NCI-H187 (cell line): ENCODE data around the gene PCNX2.

Experiments
- DNase-seq, 2 experiments: peaks; one replicate each; lab custom pipeline; 2025; lab: John Stamatoyannopoulos, UW

PCNX2 gene, protein sequence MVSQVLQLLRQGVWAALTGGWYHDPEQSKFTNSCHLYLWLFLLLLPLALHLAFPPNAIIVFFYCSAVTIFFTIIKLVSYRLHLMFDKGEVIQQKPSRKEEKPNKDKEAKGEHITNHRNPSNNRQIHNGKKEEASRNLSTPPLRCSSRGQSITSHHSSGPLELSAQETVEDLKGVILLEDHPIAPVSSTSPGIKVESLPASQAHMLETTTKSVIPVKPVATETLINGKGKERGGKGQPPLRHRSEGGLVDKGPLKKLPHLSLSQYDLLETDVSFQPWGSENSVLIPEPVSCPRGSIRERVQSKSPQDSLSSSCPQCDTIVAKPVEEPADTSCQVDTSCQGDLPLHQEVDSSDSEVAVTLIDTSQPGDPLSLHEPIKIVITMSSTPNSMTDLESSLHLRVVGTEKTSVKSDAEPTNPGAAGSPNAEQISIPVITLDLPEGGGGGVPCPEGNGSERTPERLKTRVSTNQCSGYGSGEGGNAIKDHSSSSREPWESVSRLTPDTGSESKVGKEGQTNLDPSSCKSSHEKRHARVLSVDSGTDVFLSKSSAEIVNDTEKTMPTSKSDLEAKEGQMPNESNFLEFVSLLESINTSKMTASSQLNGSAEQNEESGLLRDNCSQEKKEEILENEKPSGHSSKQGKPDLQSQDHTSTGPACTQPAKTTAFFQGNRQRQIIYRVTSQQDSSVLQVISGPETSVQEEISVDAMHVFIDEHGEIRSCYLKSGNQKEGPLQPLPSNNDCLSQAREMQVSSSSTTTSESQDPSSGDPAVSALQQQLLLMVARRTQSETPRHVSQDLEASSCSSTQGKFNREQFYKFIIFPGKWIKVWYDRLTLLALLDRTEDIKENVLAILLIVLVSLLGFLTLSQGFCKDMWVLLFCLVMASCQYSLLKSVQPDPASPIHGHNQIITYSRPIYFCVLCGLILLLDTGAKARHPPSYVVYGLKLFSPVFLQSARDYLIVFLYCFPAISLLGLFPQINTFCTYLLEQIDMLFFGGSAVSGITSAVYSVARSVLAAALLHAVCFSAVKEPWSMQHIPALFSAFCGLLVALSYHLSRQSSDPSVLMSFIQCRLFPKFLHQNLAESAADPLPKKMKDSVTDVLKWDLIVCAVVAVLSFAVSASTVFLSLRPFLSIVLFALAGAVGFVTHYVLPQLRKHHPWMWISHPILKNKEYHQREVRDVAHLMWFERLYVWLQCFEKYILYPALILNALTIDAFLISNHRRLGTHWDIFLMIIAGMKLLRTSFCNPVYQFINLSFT (N-terminal part only)

DNA sequence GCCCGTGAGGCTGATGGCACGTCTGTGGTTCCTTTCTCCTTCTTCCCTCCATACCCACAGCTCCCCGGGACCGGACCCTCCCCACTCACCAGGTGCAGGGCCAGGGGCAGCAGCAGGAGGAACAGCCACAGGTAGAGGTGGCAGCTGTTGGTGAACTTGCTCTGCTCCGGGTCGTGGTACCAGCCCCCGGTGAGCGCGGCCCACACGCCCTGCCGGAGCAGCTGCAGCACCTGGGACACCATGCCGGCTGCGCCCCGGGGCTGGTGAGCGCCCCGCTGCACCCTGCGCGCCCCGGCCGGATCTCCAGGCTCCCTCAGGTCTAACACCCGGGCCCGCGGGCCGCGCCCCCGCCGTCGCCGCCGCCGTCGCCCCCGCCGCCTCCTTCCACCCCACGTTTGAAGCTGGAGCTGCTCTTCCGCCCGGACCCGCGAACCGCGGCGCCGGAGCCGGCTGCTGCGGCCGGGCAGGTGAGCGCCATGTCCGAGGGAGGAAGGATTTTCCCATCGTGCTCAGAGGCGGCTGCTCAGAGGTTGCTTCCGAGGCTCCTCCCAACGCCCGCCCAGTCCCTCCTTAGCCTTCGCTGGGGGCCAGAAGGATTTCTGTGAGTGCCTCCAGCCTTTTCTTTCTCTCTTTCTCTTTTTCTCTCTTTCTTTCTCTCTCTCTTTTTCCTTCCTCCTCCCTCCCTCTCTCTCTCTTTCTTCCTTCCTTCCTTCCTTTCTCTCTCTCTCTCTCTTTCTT is at the start of gene PCNX2:
Gene PCNX2, minus strand, starts transcription at position 489 of the 738 bp plus-strand sequence. Its CDS starts 247 bp downstream, at position 242.
- no peak for DNase-seq

DNA sequence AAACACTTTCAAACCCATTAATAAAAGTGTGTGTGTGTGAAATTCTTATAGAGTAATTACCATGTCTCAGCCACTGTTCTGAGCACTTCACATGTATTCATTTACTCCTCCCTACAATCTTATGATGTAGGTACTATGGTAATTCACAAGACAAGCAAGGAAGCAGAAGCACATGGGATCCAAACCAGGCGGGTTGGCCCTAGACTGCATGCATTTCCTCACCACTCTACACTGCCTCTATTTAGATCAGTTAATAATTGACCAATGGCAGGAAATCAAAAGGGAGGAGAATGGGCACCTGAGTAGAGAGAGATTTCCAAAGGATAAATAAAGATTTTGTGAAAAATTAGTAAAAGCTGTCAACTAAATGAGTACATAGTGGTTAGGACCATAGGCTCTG is 47.7 kb upstream of the PCNX2 start:
- DNase-seq, result no peak

GRCh38 chr1:233342086-233342485 is 46.6 kb upstream of the PCNX2 start:
- DNase-seq, result no peak

DNA sequence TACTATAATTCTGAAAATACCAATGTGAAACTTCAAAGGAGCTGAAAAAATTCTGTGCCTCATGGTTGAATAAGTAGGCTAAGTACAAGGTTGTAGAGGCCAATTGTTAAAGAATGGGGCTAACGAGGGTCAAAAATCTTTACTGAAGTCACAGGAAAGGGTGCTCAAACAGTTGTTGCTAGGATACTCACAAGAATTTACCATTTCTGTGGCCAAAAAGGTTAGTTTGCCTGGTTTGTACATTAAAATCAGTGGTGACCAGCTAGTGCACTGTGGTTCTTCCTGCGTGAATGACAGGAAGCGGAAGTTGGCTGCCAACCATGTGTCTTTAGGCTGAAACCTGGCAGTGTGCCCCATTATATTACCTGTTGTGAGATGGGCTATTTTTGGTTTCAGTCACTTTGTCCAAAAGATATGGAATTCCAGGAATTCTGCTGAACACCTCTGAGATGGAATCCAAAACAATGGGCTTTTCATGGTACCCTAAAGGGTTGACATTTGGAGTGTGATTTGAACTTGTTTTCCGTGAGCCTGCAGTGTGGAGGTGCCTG is 45.5 kb upstream of the PCNX2 start:
- DNase-seq, result no peak

- no peak for DNase-seq
These were observed 44.6 kb upstream of the PCNX2 start for GRCh38 chr1:233340031-233340555.

DNA sequence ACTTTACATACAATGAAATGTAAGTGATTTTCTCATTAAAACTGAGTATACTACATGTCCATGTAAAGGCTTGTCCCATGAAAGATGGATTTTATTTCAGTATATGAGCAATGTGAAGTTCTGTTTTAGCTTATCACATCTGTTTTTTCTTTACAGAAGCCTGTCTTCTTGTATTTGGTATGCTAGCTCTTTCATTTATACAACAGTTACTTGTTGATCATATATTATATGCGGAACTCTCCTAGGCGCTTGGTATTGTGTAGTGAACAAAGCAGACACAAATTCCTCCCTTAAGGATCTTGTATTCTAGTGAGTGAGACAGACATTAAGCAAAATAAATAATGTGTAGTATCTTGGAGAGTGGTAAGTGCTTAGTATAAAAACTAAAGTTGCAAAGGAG is 42.6 kb upstream of the PCNX2 start:
- no peak for DNase-seq

- DNase-seq, result no peak
These were observed 42.0 kb upstream of the PCNX2 start for GRCh38 chr1:233337505-233337904.

- DNase-seq, result no peak
These were observed 41.3 kb upstream of the PCNX2 start for GRCh38 chr1:233336554-233337456.

GRCh38 chr1:233334092-233334491 is 38.6 kb upstream of the PCNX2 start:
- DNase-seq, result no peak

DNA sequence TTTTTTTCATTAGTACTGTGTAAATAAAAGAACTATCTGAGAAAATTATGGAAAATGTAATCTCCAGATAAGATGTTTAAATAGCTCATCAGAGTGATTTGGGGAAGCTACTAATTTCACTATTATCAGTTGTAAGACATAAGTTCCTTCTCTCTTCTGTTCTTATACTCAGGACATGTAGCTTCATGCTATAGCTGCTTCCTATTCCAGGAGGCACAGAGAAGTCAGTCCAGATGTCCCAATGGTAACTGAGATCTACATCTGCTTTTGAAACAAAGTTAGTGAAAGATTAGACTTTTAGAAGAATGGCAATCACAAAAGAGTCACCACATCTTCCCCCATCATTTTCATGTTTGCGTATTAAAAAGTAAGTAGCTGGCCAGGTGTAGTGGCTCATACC is 37.6 kb upstream of the PCNX2 start:
- DNase-seq, result no peak

DNA sequence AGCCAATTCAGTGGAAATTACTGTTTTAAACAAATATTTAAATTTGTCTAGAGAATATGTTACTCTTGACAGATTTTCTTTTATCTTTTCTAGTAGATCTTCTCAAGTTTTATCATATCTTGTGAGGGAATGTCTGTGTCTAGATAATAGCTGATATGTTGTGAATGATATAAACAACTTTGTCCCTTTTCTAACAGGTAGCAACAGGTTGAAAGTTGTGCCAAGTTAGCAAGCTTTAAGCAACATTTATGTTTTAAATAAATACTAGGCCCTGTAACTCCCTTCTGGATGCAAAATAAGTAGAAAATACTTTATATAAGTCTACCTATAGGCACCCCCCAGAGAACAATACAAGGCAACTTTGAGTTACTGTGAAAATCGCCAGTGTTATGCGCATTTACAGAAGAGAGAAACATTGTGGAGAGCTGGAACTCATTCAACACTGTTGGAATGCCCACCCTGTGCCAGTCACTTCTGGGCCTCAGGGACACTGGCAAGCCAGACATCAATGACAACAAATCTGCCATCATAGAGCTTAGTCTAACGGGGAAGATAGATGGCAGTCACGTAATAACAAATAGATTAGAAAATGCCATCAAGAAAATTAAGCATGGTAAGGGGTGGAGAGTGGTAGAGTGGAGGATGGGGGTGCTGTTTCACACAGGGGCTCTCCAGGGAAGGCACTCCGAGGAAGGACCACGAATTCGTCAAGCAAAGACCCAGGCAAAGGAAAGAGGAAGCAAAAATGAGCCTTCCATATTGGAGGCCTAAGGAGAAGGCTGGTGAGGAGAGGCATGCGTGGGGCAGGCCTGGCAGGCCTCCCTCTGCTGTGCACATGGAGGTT is 36.4 kb upstream of the PCNX2 start:
- no peak for DNase-seq

DNA sequence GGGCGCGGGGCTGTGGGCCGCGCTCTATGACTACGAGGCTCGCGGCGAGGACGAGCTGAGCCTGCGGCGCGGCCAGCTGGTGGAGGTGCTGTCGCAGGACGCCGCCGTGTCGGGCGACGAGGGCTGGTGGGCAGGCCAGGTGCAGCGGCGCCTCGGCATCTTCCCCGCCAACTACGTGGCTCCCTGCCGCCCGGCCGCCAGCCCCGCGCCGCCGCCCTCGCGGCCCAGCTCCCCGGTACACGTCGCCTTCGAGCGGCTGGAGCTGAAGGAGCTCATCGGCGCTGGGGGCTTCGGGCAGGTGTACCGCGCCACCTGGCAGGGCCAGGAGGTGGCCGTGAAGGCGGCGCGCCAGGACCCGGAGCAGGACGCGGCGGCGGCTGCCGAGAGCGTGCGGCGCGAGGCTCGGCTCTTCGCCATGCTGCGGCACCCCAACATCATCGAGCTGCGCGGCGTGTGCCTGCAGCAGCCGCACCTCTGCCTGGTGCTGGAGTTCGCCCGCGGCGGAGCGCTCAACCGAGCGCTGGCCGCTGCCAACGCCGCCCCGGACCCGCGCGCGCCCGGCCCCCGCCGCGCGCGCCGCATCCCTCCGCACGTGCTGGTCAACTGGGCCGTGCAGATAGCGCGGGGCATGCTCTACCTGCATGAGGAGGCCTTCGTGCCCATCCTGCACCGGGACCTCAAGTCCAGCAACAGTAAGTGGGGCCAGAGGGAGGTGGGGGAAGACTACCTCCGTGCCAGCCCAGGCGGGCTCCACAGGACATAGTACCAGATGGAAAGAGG is 32.8 kb upstream of the PCNX2 start:
- no peak for DNase-seq

- DNase-seq, result peak in 1 of 2 experiments; percentile 38
These were observed 32.2 kb upstream of the PCNX2 start, which contains the start of gene MAP3K21 for GRCh38 chr1:233327651-233328141. Gene MAP3K21, plus strand, starts transcription at chr1:233327724. Its CDS starts 305 bp downstream, at chr1:233328029.

DNA sequence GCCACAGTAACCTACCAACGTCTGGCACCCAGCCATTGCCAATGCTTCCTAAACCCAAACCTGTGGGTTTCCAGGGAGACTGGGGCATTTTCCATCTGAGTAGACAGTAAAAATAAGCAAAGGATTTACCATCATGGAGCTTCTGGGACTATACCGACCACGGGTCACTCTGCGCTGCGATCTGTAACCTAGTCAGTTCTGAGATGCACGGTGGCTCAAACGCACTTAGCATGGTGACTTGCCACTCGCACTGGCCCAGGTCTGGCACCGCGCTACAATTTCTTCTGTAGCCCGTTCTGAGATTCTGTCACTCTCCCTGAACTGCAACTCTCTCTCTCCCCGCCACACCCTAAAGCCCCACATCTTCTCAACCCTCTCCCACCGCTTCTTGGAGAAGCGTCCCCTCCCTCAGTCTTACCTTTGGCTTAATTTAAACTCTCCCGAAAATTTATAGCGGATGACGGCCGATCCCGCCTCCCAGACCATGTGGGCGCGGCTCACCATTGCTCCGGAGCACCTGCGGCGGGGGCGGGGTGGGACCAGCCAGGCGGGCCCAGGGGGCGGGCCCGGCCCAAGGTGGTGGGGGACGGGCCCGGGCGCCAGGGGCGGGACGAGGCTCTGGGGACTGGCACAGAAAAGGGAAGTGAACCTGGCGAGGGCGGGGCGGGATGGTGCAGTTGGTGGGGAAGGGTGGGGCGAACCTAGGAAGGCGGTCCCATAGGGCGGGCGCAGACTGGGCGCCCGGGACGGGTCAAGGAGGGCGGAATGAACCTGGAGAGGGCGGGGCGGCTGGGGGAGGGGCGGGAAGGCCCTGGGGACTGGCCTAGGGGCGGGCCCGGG is 31.5 kb upstream of the PCNX2 start:
- DNase-seq, result peak; percentile 54 to 58

- DNase-seq, result no peak
These were observed 30.8 kb upstream of the PCNX2 start for GRCh38 chr1:233326319-233326718.

GRCh38 chr1:233323718-233324117 is 28.2 kb upstream of the PCNX2 start:
- DNase-seq, result no peak

GRCh38 chr1:233320023-233320422 is 24.5 kb upstream of the PCNX2 start:
- DNase-seq, result no peak
